Brain pericyte (primary cell): ENCODE measurements around the gene FLNA.

Experiments
- DNase-seq: peaks from one replicate; pipeline ENCODE4 v3.0.0-alpha.2; 2012; ENCODE audit warnings: low read depth, low spot score

FLNA gene

GRCh38 chrX:154378059-154378798 is 3.8 kb upstream of the FLNA start:
- DNase-seq = no peak

- no peak for DNase-seq
Measured at GRCh38 chrX:154376774-154377173, 2.3 kb upstream of the FLNA start.

DNA sequence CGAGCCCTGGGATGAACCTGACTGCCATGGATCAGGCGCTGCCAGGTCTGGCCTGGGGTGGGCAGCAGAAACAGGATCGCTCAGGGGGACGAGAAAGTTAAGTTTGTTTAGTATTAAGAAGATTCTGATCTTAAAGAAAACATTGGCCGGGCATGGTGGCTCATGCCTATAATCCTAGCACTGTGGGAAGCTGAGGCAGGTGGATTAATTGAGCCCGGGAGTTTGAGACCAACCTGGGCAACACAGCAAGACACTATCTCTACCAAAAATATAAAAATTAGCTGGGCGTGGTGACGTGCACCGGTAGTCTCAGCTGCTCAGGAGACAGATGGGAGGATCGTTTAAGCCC is 696 bp upstream of the FLNA start:
- no peak for DNase-seq

DNA sequence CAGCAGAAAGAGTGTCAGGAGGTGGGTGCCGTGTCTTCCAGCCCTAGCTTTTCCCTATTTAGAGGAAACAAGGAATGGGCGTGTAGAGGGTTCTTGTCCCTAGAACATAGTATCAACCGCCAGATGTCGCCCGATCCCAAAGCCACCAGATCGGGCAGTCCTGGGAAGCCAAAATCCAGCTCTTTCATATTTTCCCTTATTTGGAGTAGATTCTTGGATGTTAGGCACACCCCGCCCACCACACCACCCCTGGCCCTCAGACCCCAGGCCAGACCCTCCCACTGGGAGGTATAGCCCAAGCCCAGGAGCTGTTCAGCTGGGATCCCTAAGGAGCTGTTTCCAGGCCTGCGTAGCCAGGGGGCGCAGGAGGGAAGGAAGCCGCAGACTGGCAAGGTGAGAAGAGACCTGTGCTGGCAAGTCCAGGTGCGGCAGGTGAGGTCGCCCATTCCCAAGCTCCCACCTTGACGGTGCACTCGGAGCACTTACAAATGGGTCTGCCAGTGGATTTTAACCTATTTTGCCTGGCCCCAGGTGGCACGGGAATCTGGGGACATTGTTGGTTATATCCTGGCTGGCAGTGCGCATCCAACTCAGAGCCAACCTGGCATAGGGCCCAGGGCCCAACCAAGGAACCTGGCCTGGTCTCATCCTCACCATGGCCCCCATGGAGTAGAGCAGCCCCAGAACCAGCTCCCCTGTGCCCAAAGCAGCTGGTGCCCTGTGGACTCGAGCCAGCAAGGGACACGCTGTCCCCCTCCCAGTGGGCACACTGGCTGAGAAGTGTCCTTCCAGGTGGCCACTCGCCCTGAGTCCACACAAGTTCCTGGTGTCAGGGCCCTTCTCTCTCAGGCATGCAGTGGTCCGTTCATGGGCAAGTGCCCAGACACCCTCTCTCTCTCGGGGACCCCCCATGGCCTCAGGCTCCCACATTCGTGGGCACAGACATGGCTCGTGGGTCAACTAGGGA is 811 bp downstream of the FLNA start:
- DNase-seq = no peak

DNA sequence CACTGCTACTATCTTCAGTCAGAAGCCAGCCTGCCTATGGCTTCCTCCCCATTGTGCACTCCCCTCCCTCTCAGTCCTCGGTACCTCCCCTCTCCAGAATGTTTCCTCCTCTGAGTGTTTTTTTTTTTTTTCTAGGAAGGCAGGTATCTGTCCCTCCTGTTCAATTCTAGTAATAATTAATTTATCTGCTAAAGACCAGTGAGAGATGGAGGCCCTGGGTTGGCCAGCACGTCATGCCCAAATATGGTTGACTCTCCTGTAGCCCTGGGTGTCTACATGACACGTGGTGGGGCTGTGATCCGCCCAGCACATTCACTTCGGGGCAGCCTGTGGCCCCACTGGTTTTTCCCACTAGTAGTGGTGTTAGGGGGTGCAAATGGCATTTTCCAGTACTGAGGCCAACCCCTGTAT is 1.8 kb downstream of the FLNA start:
- no peak for DNase-seq

DNA sequence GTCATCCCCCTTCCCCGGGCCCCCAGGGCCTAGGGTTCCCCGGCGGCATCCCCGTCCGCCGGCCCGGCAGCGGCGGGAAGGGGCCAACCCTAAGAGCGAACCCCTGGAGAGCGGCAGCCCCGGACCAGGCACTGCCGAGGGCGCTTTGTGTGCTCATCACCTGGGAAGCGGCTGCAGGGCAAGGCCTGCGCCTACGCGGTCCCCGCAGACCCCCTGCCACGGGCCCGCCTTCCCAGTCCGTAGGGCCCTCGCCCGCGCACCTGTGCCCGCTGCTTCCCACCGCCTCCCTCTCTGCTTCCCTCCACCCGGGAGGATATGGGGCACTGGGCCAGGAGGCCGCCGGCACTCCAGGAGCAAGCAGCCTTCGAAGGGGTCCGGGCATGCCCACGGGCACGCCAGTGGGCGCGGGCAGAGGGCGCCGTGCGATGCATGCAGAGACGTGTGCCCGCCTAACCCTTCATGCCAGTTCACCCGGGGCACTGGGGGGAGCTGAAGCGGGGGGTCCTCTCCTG is 2.6 kb downstream of the FLNA start:
- no peak for DNase-seq

- DNase-seq = peak; percentile 63
Measured at GRCh38 chrX:154371017-154371788, 3.2 kb downstream of the FLNA start.

- DNase-seq = no peak
Measured at GRCh38 chrX:154370300-154371016, 4.0 kb downstream of the FLNA start.

DNA sequence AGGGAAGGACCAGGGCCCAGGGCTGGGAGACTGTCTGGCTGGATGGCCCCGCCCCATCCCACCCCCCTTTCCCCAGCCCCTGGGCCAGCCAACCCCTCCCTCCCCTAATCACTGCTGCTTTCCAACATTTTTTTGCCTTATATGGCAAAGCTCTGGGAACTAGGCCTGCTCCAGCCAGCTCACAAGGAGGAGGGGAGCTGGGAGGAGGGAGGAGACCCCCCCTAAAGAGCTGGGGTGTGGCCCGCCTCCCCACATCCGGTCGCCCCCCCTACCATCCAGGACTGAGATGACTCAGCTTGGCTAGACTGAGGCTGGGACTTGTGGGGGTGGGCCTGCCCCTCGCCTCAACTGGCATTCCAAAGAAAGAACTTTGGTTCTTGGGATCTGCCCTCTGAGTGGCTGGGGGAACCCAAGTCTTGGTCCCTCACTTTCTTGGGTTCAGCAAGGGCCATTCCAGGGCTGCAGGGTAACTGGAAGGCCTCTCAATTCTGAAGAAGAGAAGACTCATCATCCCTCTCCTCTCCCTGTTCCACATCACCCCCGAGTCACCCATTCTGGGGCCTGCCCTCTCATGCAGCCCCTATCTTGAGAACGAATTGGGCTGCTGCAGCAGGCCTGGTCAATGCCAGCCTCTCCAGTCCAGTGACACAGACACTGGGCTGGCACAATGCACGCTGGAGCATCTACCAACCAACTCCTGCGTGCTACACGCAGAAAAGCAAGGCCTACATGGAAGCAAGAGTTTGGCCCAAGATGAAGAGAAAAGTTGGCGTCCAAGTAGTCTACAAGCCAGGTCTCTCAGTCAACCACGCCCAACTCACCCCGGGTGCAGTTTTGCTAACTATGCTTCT is 4.8 kb downstream of the FLNA start:
- peak; percentile 74 for DNase-seq

- no peak for DNase-seq
Measured at GRCh38 chrX:154368630-154369448, 5.6 kb downstream of the FLNA start.

GRCh38 chrX:154367474-154368308 is 6.7 kb downstream of the FLNA start:
- no peak for DNase-seq

DNA sequence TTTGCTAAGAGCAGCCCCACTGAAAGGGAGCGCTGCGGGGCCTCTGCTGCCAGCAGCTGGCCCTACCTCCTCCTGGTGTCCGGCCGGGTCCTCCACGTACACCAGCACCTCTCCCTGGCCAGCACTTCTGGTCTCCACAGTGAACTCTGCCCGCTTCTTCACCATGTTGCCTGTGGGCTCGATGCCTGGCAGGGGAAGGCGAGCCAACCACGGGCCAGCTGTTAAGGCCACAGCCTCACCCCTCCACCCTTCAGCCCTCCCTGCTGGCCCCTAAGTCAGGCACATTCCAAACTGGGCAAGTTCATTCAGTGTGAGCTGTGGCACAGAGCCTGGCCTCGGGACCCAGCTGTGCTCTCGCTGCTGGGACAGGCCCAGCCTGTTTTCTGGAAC is 7.8 kb downstream of the FLNA start:
- DNase-seq = no peak

DNA sequence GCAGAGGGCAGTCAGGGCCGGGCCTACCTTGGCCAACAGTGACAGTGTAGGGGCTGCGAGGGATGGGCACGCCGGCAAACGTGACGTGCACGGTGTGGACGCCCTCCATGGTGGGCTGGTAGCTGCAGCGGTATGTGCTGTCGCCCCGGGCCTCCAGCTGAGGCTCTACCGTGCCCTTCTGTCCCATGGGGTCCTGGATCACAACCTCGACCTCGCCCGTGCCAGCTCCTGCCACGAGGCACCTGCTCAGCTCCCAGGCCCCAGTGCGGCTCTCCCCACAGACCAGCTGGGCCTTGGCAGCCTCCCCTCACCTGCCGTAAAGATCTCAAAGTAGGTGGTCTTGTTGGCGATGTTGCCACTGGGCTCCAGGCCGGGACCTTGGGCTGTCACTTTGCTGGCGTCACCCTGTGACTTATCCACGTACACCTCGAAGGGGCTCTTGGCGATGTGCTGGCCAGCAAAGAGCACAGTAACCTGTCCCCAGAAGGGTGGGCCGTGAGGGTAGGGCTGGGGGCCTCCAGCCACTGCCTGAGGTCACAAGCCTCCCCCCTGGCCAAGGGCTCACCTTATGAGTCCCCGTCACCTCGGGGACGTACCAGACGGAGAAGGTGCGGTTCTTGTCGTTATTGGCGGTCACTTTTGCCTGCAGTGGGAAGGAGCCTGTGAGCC is 8.3 kb downstream of the FLNA start:
- DNase-seq = no peak

DNA sequence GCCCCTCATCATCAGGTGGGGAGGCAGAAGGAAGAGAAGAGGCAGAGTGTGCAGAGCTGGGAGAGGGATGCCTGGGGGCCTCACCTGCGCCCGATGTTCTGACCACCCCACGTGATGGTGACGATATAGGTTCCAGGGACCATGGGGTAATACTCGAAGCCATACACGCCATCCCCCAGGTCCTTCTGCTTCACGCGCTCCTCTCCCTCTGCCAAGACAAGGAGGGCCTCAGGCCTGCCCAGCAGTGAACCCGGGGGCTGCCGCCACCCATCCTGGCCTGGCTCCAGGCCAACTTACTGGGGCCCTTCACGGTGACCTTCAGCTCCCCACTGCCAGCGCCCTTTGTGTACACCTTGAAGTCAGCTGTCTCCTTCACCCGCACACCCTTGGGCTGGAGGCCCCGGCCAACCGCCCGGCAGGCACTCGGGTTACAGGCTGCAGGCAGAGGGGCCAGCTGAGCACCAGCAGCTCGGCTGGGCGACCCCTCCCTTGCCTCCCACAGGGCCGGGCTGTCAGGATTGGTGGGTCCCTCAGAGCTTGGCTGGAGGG is 9.3 kb downstream of the FLNA start:
- no peak for DNase-seq

- no peak for DNase-seq
Measured at GRCh38 chrX:154363706-154364439, 10.6 kb downstream of the FLNA start.

- DNase-seq = no peak
Measured at GRCh38 chrX:154362085-154362742, 12.2 kb downstream of the FLNA start.
